ENCODE measurements around the gene HEMK1.

HEMK1 gene

GRCh38 chr3:50639055-50639494 is 69.8 kb downstream of the HEMK1 start:
- Histone ChIP-seq H3K36me3 (ENCODE audit: control insufficient read depth, insufficient read depth, low read length) (no peaks in the 10 kb centered on the region), H3K4me1 (peaks cover 11% of the 10 kb centered on the region), H3K9me3 (ENCODE audit: control insufficient read depth, low read length) (no peaks in the 10 kb centered on the region), H3K9ac (no peak overlapping the region), H3K79me2 (peaks cover 4% of the 10 kb centered on the region), H3K4me2 (ENCODE audit: low read length) (no peak overlapping the region), H2AFZ (no peak overlapping the region), H3K4me3 (ENCODE audit: low read depth, low read length) (no peak overlapping the region), H3K27me3 (ENCODE audit: control insufficient read depth, insufficient read depth, low read length) (no peaks in the 10 kb centered on the region), H3K27ac (no peak overlapping the region)
- no peak for TF ChIP-seq CTCF (IDR thresholded peaks at IDR 0.05)

GRCh38 chr3:50642382-50642781 is 73.1 kb downstream of the HEMK1 start:
- no peak overlapping the region for H2AFZ ChIP-seq
- H3K9me3 ChIP-seq (ENCODE audit: control insufficient read depth, low read length), result no peaks in the 10 kb centered on the region
- H3K79me2 ChIP-seq, result no peaks in the 10 kb centered on the region
- no peak for TF ChIP-seq CTCF (IDR thresholded peaks at IDR 0.05)
- H3K4me2 ChIP-seq (ENCODE audit: low read length), result no peak overlapping the region
- H3K4me3 ChIP-seq (ENCODE audit: low read depth, low read length), result no peak overlapping the region
- H3K4me1 ChIP-seq, result peaks cover 11% of the 10 kb centered on the region
- no peaks in the 10 kb centered on the region for H3K27me3 ChIP-seq (ENCODE audit: control insufficient read depth, insufficient read depth, low read length)
- H3K9ac ChIP-seq, result no peak overlapping the region
- H3K36me3 ChIP-seq (ENCODE audit: control insufficient read depth, insufficient read depth, low read length), result no peaks in the 10 kb centered on the region
- no peak overlapping the region for H3K27ac ChIP-seq

DNA sequence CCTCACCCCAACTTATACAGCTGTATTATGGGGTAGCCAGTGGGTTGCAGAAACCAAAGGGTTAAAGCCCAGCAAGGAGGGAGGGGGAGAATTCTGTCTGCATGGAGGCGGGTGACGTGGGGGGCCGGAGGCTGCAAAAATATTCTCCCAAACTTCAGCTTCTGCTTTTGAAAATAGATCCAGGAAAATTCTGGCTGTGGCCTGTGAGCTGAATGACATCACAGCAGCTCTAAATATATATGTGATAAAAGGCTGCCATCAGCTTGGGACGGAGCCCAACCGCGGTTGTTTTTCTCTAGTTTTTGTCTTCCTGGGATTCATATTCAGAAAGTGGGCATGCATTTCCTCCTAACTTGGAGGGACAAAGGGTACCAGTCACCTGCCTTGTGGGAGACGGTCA is 75.2 kb downstream of the HEMK1 start:
- H3K27me3 ChIP-seq (ENCODE audit: control insufficient read depth, insufficient read depth, low read length), result no peaks in the 10 kb centered on the region
- no peak overlapping the region for H3K4me2 ChIP-seq (ENCODE audit: low read length)
- H3K4me1 ChIP-seq, result peaks cover under 1% of the 10 kb centered on the region
- H3K9ac ChIP-seq, result no peak overlapping the region
- no peaks in the 10 kb centered on the region for H3K9me3 ChIP-seq (ENCODE audit: control insufficient read depth, low read length)
- no peaks in the 10 kb centered on the region for H3K36me3 ChIP-seq (ENCODE audit: control insufficient read depth, insufficient read depth, low read length)
- H3K4me3 ChIP-seq (ENCODE audit: low read depth, low read length), result no peak overlapping the region
- no peak overlapping the region for H2AFZ ChIP-seq
- no peaks in the 10 kb centered on the region for H3K79me2 ChIP-seq
- H3K27ac ChIP-seq, result no peak overlapping the region
- no peak for TF ChIP-seq CTCF (IDR thresholded peaks at IDR 0.05)

GRCh38 chr3:50645378-50645777 is 76.1 kb downstream of the HEMK1 start:
- no peak for TF ChIP-seq CTCF (IDR thresholded peaks at IDR 0.05)
- Histone ChIP-seq H3K27ac (no peak overlapping the region), H3K79me2 (no peaks in the 10 kb centered on the region), H3K9me3 (ENCODE audit: control insufficient read depth, low read length) (no peaks in the 10 kb centered on the region), H3K9ac (no peak overlapping the region), H3K4me3 (ENCODE audit: low read depth, low read length) (no peak overlapping the region), H3K36me3 (ENCODE audit: control insufficient read depth, insufficient read depth, low read length) (no peaks in the 10 kb centered on the region), H3K4me1 (no peaks in the 10 kb centered on the region), H2AFZ (no peak overlapping the region), H3K4me2 (ENCODE audit: low read length) (no peak overlapping the region), H3K27me3 (ENCODE audit: control insufficient read depth, insufficient read depth, low read length) (no peaks in the 10 kb centered on the region)
